ENCODE results near the gene SDCBP2. TPM values are rescaled to one million over a fixed set of nuclear protein-coding genes. Genes with fewer than 3 reads are reported as not detected.

Gene SDCBP2
- total RNA-seq, 1 experiment from 2014 or later: 3.3 TPM

- POLR2A ChIA-PET: no interaction called here
These were observed 7.9 kb upstream of the SDCBP2 start for GRCh38 chr20:1336699-1337367.

GRCh38 chr20:1335961-1336698 is 7.2 kb upstream of the SDCBP2 start:
- Mint-ChIP-seq H3K9me3 (no peaks in the 10 kb centered on the region), H3K4me3 (no peak overlapping the region), H3K4me1 (peaks cover 16% of the 10 kb centered on the region), H3K27ac (no peak overlapping the region; the same call in 1 of the 2 replicates), H3K27me3 (ENCODE audit: low read depth) (no peaks in the 10 kb centered on the region; the same call in 1 of the 2 replicates), H3K36me3 (peaks cover 16% of the 10 kb centered on the region)
- no peak for ATAC-seq
- ChIA-PET POLR2A (interaction anchor here (1.0 kb wide), 1 partner anchor 11 kb away, joined by 3 read pairs; no protein-coding TSS in a partner anchor), CTCF (interaction anchor here (0.6 to 2.0 kb wide), 5 partner anchors 23 to 441 kb away, joined by 3 to 9 read pairs (median 3); no protein-coding TSS in a partner anchor)
- DNase-seq (ENCODE audit: low spot score): no peak
- TF ChIP-seq, protein P1, sequence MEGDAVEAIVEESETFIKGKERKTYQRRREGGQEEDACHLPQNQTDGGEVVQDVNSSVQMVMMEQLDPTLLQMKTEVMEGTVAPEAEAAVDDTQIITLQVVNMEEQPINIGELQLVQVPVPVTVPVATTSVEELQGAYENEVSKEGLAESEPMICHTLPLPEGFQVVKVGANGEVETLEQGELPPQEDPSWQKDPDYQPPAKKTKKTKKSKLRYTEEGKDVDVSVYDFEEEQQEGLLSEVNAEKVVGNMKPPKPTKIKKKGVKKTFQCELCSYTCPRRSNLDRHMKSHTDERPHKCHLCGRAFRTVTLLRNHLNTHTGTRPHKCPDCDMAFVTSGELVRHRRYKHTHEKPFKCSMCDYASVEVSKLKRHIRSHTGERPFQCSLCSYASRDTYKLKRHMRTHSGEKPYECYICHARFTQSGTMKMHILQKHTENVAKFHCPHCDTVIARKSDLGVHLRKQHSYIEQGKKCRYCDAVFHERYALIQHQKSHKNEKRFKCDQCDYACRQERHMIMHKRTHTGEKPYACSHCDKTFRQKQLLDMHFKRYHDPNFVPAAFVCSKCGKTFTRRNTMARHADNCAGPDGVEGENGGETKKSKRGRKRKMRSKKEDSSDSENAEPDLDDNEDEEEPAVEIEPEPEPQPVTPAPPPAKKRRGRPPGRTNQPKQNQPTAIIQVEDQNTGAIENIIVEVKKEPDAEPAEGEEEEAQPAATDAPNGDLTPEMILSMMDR (IDR thresholded peaks at IDR 0.05): no peak
- no peak for TF ChIP-seq CREM (CRISPR knock-in tag; IDR thresholded peaks at IDR 0.05)
- no peak for TF ChIP-seq ZNF512 (CRISPR knock-in tag; IDR thresholded peaks at IDR 0.05; ENCODE audit: borderline replicate concordance)
- no peak for TF ChIP-seq NFE2L1 (CRISPR knock-in tag; IDR thresholded peaks at IDR 0.05)
- TF ChIP-seq ATF1 (CRISPR knock-in tag; IDR thresholded peaks at IDR 0.05): no peak
- no peak for TF ChIP-seq ATF6 (CRISPR knock-in tag; IDR thresholded peaks at IDR 0.05)
- no peak for TF ChIP-seq ETV6 (CRISPR knock-in tag; IDR thresholded peaks at IDR 0.05)
- no peak for TF ChIP-seq NR3C1 (CRISPR knock-in tag; conservative IDR thresholded peaks at IDR 0.05; ENCODE audit: low read depth)
- TF ChIP-seq ESRRA (CRISPR knock-in tag; IDR thresholded peaks at IDR 0.05; ENCODE audit: borderline replicate concordance): no peak
- TF ChIP-seq, protein P2, sequence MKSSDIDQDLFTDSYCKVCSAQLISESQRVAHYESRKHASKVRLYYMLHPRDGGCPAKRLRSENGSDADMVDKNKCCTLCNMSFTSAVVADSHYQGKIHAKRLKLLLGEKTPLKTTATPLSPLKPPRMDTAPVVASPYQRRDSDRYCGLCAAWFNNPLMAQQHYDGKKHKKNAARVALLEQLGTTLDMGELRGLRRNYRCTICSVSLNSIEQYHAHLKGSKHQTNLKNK (CRISPR knock-in tag; IDR thresholded peaks at IDR 0.05): no peak
- no peak for TF ChIP-seq NFYB (CRISPR knock-in tag; conservative IDR thresholded peaks at IDR 0.05; ENCODE audit: low read depth)
- no peak for TF ChIP-seq ZNF263 (CRISPR knock-in tag; IDR thresholded peaks at IDR 0.05; ENCODE audit: low read depth)
- TF ChIP-seq, protein P3, sequence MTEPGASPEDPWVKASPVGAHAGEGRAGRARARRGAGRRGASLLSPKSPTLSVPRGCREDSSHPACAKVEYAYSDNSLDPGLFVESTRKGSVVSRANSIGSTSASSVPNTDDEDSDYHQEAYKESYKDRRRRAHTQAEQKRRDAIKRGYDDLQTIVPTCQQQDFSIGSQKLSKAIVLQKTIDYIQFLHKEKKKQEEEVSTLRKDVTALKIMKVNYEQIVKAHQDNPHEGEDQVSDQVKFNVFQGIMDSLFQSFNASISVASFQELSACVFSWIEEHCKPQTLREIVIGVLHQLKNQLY (CRISPR knock-in tag; IDR thresholded peaks at IDR 0.05): no peak
- no peak for TF ChIP-seq SMAD4 (CRISPR knock-in tag; IDR thresholded peaks at IDR 0.05)
- no peak for TF ChIP-seq NR2C2 (CRISPR knock-in tag; IDR thresholded peaks at IDR 0.05)

More at GRCh38 chr20:1336699-1337367, 7.9 kb upstream of the SDCBP2 start:
- Mint-ChIP-seq H3K4me3 (no peak overlapping the region), H3K4me1 (peaks cover 16% of the 10 kb centered on the region), H3K27me3 (ENCODE audit: low read depth) (no peaks in the 10 kb centered on the region; the same call in 1 of the 2 replicates), H3K27ac (no peak overlapping the region), H3K36me3 (peaks cover 16% of the 10 kb centered on the region), H3K9me3 (no peaks in the 10 kb centered on the region)
- peak; percentile 48 for ATAC-seq
- TF ChIP-seq TCF7 (CRISPR knock-in tag; IDR thresholded peaks at IDR 0.05; ENCODE audit: low read depth) (no peak), NFATC4 (CRISPR knock-in tag; IDR thresholded peaks at IDR 0.05) (no peak), ZBTB21 (CRISPR knock-in tag; IDR thresholded peaks at IDR 0.05; ENCODE audit: borderline replicate concordance) (no peak), ZNF121 (CRISPR knock-in tag; IDR thresholded peaks at IDR 0.05) (no peak), ZNF317 (CRISPR knock-in tag; IDR thresholded peaks at IDR 0.05; ENCODE audit: borderline replicate concordance, low read depth) (no peak), CBFB (CRISPR knock-in tag; IDR thresholded peaks at IDR 0.05; ENCODE audit: low read depth) (no peak), SMAD4 (CRISPR knock-in tag; IDR thresholded peaks at IDR 0.05) (no peak), E2F4 (CRISPR knock-in tag; IDR thresholded peaks at IDR 0.05; ENCODE audit: borderline replicate concordance, low read depth) (no peak), TEAD4 (CRISPR knock-in tag; IDR thresholded peaks at IDR 0.05) (no peak), SMAD3 (CRISPR knock-in tag; IDR thresholded peaks at IDR 0.05; ENCODE audit: borderline replicate concordance) (no peak), IRF2 (CRISPR knock-in tag; IDR thresholded peaks at IDR 0.05; ENCODE audit: borderline replicate concordance, low read depth) (no peak), ATF1 (CRISPR knock-in tag; IDR thresholded peaks at IDR 0.05) (no peak)
- DNase-seq (ENCODE audit: low spot score): no peak
- CTCF ChIA-PET: interaction anchor here (0.6 to 2.0 kb wide), 5 partner anchors 24 to 440 kb away, joined by 3 to 9 read pairs (median 3); no protein-coding TSS in a partner anchor
